ENCODE results near the gene MFGE8.

Gene MFGE8

DNA sequence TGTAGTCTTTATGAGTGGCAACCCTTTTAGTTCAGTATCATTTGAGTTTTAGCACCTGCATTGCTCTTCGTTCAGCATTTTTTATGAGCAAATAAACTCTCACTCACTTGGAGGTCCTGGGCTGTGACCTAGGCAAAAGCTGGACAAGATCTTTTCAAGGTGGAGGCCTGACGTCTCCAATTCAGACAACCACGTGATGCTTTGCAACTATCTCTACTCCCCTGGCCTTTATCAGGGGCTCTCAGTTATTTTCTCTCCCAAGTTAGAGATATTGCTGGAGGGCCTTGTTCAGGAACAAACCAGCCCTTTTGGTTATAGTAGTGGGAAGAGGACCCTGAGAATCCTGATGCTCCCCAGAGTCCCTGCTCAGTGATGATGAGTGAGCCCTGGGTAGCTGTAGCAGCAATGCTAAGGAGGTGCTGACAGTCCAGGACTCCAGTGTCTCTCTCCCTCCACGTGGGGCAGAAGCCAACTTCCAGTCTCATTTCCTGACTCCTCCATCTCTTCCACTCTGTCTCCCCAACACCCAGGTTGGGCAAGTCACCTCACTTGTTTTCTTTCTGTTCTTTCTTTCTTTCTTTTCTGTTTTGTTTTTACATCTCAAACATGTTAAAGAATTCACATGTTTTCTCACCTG, 48.2 kb downstream of the MFGE8 start:
- Histone ChIP-seq H3F3A (ENCODE audit: insufficient read depth, low read length) (no peaks in the 10 kb centered on the region), H3K27ac (ENCODE audit: low read depth, low read length, poor library complexity, severe bottlenecking) (no peak overlapping the region), H3K27me3 (ENCODE audit: insufficient read depth, low read length) (peaks cover 6% of the 10 kb centered on the region; the same call in 1 of the 2 replicates), H3K36me3 (ENCODE audit: insufficient read depth, low read length) (no peaks in the 10 kb centered on the region), H2AFZ (ENCODE audit: low read length) (no peak overlapping the region), H3K4me3 (ENCODE audit: low read depth, low read length, poor library complexity, severe bottlenecking) (no peak overlapping the region), H3K9ac (ENCODE audit: low read length) (no peak overlapping the region), H3K9me3 (ENCODE audit: low read length) (no peaks in the 10 kb centered on the region), H3K4me1 (ENCODE audit: insufficient read depth, low read length, severe bottlenecking) (no peaks in the 10 kb centered on the region), H3K9me2 (ENCODE audit: low read depth, low read length) (no peaks in the 10 kb centered on the region), H3K4me2 (ENCODE audit: low read length) (no peak overlapping the region), H4K20me1 (ENCODE audit: insufficient read depth, low read length) (no peaks in the 10 kb centered on the region), H3K79me2 (ENCODE audit: insufficient read depth, low read length) (no peaks in the 10 kb centered on the region)
- TF ChIP-seq CTCF (IDR thresholded peaks at IDR 0.05; ENCODE audit: low read length) = no peak
- no peak for TF ChIP-seq EZH2 (IDR thresholded peaks at IDR 0.05; ENCODE audit: borderline replicate concordance, low read length)

- Histone ChIP-seq H3K4me3 (ENCODE audit: low read depth, low read length, poor library complexity, severe bottlenecking) (no peak overlapping the region), H3F3A (ENCODE audit: insufficient read depth, low read length) (no peaks in the 10 kb centered on the region), H3K4me2 (ENCODE audit: low read length) (no peak overlapping the region), H3K27ac (ENCODE audit: low read depth, low read length, poor library complexity, severe bottlenecking) (no peak overlapping the region), H3K4me1 (ENCODE audit: insufficient read depth, low read length, severe bottlenecking) (no peaks in the 10 kb centered on the region), H3K36me3 (ENCODE audit: insufficient read depth, low read length) (no peaks in the 10 kb centered on the region), H3K27me3 (ENCODE audit: insufficient read depth, low read length) (peaks cover 7% of the 10 kb centered on the region), H2AFZ (ENCODE audit: low read length) (no peak overlapping the region), H3K79me2 (ENCODE audit: insufficient read depth, low read length) (no peaks in the 10 kb centered on the region), H3K9me2 (ENCODE audit: low read depth, low read length) (no peaks in the 10 kb centered on the region), H4K20me1 (ENCODE audit: insufficient read depth, low read length) (no peaks in the 10 kb centered on the region), H3K9ac (ENCODE audit: low read length) (no peak overlapping the region), H3K9me3 (ENCODE audit: low read length) (no peaks in the 10 kb centered on the region)
- no peak for TF ChIP-seq CTCF (IDR thresholded peaks at IDR 0.05; ENCODE audit: low read length)
- no peak for TF ChIP-seq EZH2 (IDR thresholded peaks at IDR 0.05; ENCODE audit: borderline replicate concordance, low read length)
Observed at GRCh38 chr15:88863412-88863811, 49.8 kb downstream of the MFGE8 start.

DNA sequence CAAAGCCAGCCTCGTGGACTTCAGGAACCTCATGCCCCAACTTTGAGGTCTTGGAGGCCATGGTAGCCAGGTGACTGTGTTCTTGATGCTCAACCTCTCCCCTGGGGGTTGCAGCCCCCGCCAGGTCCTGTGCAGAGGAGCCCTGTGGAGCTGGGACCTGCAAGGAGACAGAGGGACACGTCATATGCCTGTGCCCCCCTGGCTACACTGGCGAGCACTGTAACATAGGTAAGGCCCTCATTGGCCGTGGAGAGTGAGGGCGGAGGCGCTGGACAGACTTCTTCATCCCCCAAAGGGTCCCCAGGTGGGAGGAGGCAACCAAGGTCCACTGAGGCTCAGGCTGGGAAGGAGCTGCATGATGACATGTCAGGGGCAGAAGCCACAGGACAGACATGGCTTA, 53.0 kb downstream of the MFGE8 start:
- Histone ChIP-seq H3F3A (ENCODE audit: insufficient read depth, low read length) (no peaks in the 10 kb centered on the region), H3K4me3 (ENCODE audit: low read depth, low read length, poor library complexity, severe bottlenecking) (no peak overlapping the region), H3K79me2 (ENCODE audit: insufficient read depth, low read length) (no peaks in the 10 kb centered on the region), H3K9me3 (ENCODE audit: low read length) (no peaks in the 10 kb centered on the region), H3K27me3 (ENCODE audit: insufficient read depth, low read length) (peaks cover 4% of the 10 kb centered on the region), H4K20me1 (ENCODE audit: insufficient read depth, low read length) (no peaks in the 10 kb centered on the region), H3K27ac (ENCODE audit: low read depth, low read length, poor library complexity, severe bottlenecking) (no peak overlapping the region), H2AFZ (ENCODE audit: low read length) (no peak overlapping the region), H3K9me2 (ENCODE audit: low read depth, low read length) (no peaks in the 10 kb centered on the region), H3K9ac (ENCODE audit: low read length) (no peak overlapping the region), H3K4me1 (ENCODE audit: insufficient read depth, low read length, severe bottlenecking) (no peaks in the 10 kb centered on the region), H3K36me3 (ENCODE audit: insufficient read depth, low read length) (no peaks in the 10 kb centered on the region), H3K4me2 (ENCODE audit: low read length) (no peak overlapping the region)
- TF ChIP-seq CTCF (IDR thresholded peaks at IDR 0.05; ENCODE audit: low read length) (no peak), EZH2 (IDR thresholded peaks at IDR 0.05; ENCODE audit: borderline replicate concordance, low read length) (no peak)

Measured in OCI-LY1 (cell line).